Measurements from ENCODE around the gene ZFYVE9.

The ZFYVE9 gene

GRCh38 chr1:52264530-52265115 is 122.7 kb downstream of the ZFYVE9 start:
- Mint-ChIP-seq H3K36me3 (no peaks in the 10 kb centered on the region), H3K27ac (no peak overlapping the region), H3K4me1 (no peaks in the 10 kb centered on the region), H3K4me3 (no peak overlapping the region), H3K9me3 (peaks cover 2% of the 10 kb centered on the region), H3K27me3 (peaks cover 4% of the 10 kb centered on the region)
- ATAC-seq (ENCODE audit: low read depth) (no peak), DNase-seq (ENCODE audit: low spot score in 2 of 2) (no peak)

- DNase-seq (ENCODE audit: low spot score in 2 of 2) (no peak), ATAC-seq (ENCODE audit: low read depth) (no peak)
- Mint-ChIP-seq H3K27ac (no peak overlapping the region), H3K36me3 (peaks cover 2% of the 10 kb centered on the region), H3K9me3 (peaks cover 2% of the 10 kb centered on the region), H3K4me1 (no peaks in the 10 kb centered on the region), H3K27me3 (peaks cover 2% of the 10 kb centered on the region), H3K4me3 (no peak overlapping the region)
Measured at GRCh38 chr1:52266507-52266906, 124.6 kb downstream of the ZFYVE9 start.

- Mint-ChIP-seq H3K4me3 (no peak overlapping the region), H3K27me3 (no peaks in the 10 kb centered on the region), H3K36me3 (peaks cover 2% of the 10 kb centered on the region), H3K9me3 (no peaks in the 10 kb centered on the region), H3K4me1 (no peaks in the 10 kb centered on the region), H3K27ac (no peak overlapping the region)
- no peak for ATAC-seq (ENCODE audit: low read depth)
- no peak for DNase-seq (ENCODE audit: low spot score in 2 of 2)
Measured at GRCh38 chr1:52268372-52268771, 126.5 kb downstream of the ZFYVE9 start.

- no peak for DNase-seq (ENCODE audit: low spot score in 2 of 2)
- H3K4me1 Mint-ChIP-seq, result no peaks in the 10 kb centered on the region
- peaks cover 3% of the 10 kb centered on the region for H3K36me3 Mint-ChIP-seq
- H3K4me3 Mint-ChIP-seq, result no peak overlapping the region
- no peaks in the 10 kb centered on the region for H3K9me3 Mint-ChIP-seq
- no peak overlapping the region for H3K27ac Mint-ChIP-seq
- peaks cover 2% of the 10 kb centered on the region for H3K27me3 Mint-ChIP-seq
- ATAC-seq (ENCODE audit: low read depth), result no peak
Measured at GRCh38 chr1:52281518-52281917, 139.6 kb downstream of the ZFYVE9 start.

- ATAC-seq (ENCODE audit: low read depth) (no peak), DNase-seq (ENCODE audit: low spot score in 2 of 2) (no peak)
- no peaks in the 10 kb centered on the region for H3K4me1 Mint-ChIP-seq
- H3K27ac Mint-ChIP-seq, result no peak overlapping the region
- no peaks in the 10 kb centered on the region for H3K9me3 Mint-ChIP-seq
- peaks cover 3% of the 10 kb centered on the region for H3K36me3 Mint-ChIP-seq
- H3K4me3 Mint-ChIP-seq, result no peak overlapping the region
- H3K27me3 Mint-ChIP-seq, result peaks cover 2% of the 10 kb centered on the region
Measured at GRCh38 chr1:52288286-52288685, 146.4 kb downstream of the ZFYVE9 start.

- Mint-ChIP-seq H3K4me1 (no peaks in the 10 kb centered on the region), H3K9me3 (no peaks in the 10 kb centered on the region), H3K4me3 (no peak overlapping the region), H3K27ac (no peak overlapping the region), H3K27me3 (no peaks in the 10 kb centered on the region), H3K36me3 (no peaks in the 10 kb centered on the region)
- DNase-seq (ENCODE audit: low spot score in 2 of 2) (no peak), ATAC-seq (ENCODE audit: low read depth) (no peak)
Measured at GRCh38 chr1:52294580-52294979, 152.7 kb downstream of the ZFYVE9 start.

- Mint-ChIP-seq H3K9me3 (no peaks in the 10 kb centered on the region), H3K4me1 (no peaks in the 10 kb centered on the region), H3K27me3 (no peaks in the 10 kb centered on the region), H3K27ac (no peak overlapping the region), H3K36me3 (no peaks in the 10 kb centered on the region), H3K4me3 (no peak overlapping the region)
- ATAC-seq (ENCODE audit: low read depth) (peak; percentile 56), DNase-seq (ENCODE audit: low spot score in 2 of 2) (peak in 1 of 2 donors; percentile 16)
Measured at GRCh38 chr1:52296345-52296744, 154.5 kb downstream of the ZFYVE9 start.

- Mint-ChIP-seq H3K27me3 (peaks cover 6% of the 10 kb centered on the region), H3K4me3 (no peak overlapping the region), H3K9me3 (no peaks in the 10 kb centered on the region), H3K27ac (no peak overlapping the region), H3K4me1 (no peaks in the 10 kb centered on the region), H3K36me3 (peaks cover 3% of the 10 kb centered on the region)
- DNase-seq (ENCODE audit: low spot score in 2 of 2), result no peak
- no peak for ATAC-seq (ENCODE audit: low read depth)
Measured at GRCh38 chr1:52305417-52306226, 163.7 kb downstream of the ZFYVE9 start.

GRCh38 chr1:52306227-52307006 is 164.5 kb downstream of the ZFYVE9 start:
- Mint-ChIP-seq H3K36me3 (peaks cover 3% of the 10 kb centered on the region), H3K4me1 (no peaks in the 10 kb centered on the region), H3K9me3 (no peaks in the 10 kb centered on the region), H3K4me3 (no peak overlapping the region), H3K27ac (no peak overlapping the region), H3K27me3 (peaks cover 6% of the 10 kb centered on the region)
- DNase-seq (ENCODE audit: low spot score in 2 of 2) (no peak), ATAC-seq (ENCODE audit: low read depth) (no peak)

GRCh38 chr1:52321061-52321460 is 179.2 kb downstream of the ZFYVE9 start:
- H3K9me3 Mint-ChIP-seq, result no peaks in the 10 kb centered on the region
- peaks cover 1% of the 10 kb centered on the region for H3K27me3 Mint-ChIP-seq
- no peak overlapping the region for H3K27ac Mint-ChIP-seq
- H3K36me3 Mint-ChIP-seq, result no peaks in the 10 kb centered on the region
- ATAC-seq (ENCODE audit: low read depth) (no peak), DNase-seq (ENCODE audit: low spot score in 2 of 2) (no peak)
- H3K4me1 Mint-ChIP-seq, result no peaks in the 10 kb centered on the region
- no peak overlapping the region for H3K4me3 Mint-ChIP-seq

- no peaks in the 10 kb centered on the region for H3K9me3 Mint-ChIP-seq
- no peaks in the 10 kb centered on the region for H3K36me3 Mint-ChIP-seq
- H3K4me3 Mint-ChIP-seq, result no peak overlapping the region
- ATAC-seq (ENCODE audit: low read depth) (no peak), DNase-seq (ENCODE audit: low spot score in 2 of 2) (no peak)
- H3K27ac Mint-ChIP-seq, result no peak overlapping the region
- no peaks in the 10 kb centered on the region for H3K4me1 Mint-ChIP-seq
- H3K27me3 Mint-ChIP-seq, result no peaks in the 10 kb centered on the region
Measured at GRCh38 chr1:52323731-52324130, 181.8 kb downstream of the ZFYVE9 start.

GRCh38 chr1:52325786-52326185 is 183.9 kb downstream of the ZFYVE9 start:
- DNase-seq (ENCODE audit: low spot score in 2 of 2), result no peak
- H3K4me1 Mint-ChIP-seq, result no peaks in the 10 kb centered on the region
- H3K4me3 Mint-ChIP-seq, result no peak overlapping the region
- H3K27ac Mint-ChIP-seq, result no peak overlapping the region
- ATAC-seq (ENCODE audit: low read depth), result no peak
- no peaks in the 10 kb centered on the region for H3K27me3 Mint-ChIP-seq
- no peaks in the 10 kb centered on the region for H3K9me3 Mint-ChIP-seq
- H3K36me3 Mint-ChIP-seq, result no peaks in the 10 kb centered on the region

GRCh38 chr1:52328615-52329014 is 186.7 kb downstream of the ZFYVE9 start:
- H3K27ac Mint-ChIP-seq, result no peak overlapping the region

GRCh38 chr1:52332411-52332810 is 190.5 kb downstream of the ZFYVE9 start:
- no peak overlapping the region for H3K4me3 Mint-ChIP-seq
- H3K27ac Mint-ChIP-seq, result no peak overlapping the region
- H3K36me3 Mint-ChIP-seq, result peaks cover 4% of the 10 kb centered on the region
- no peaks in the 10 kb centered on the region for H3K27me3 Mint-ChIP-seq
- H3K9me3 Mint-ChIP-seq, result no peaks in the 10 kb centered on the region
- no peaks in the 10 kb centered on the region for H3K4me1 Mint-ChIP-seq
- DNase-seq (ENCODE audit: low spot score in 2 of 2), result no peak
- no peak for ATAC-seq (ENCODE audit: low read depth)

More at GRCh38 chr1:52328615-52329014, 186.7 kb downstream of the ZFYVE9 start:
- no peaks in the 10 kb centered on the region for H3K36me3 Mint-ChIP-seq
- ATAC-seq (ENCODE audit: low read depth) (no peak), DNase-seq (ENCODE audit: low spot score in 2 of 2) (no peak)
- H3K27me3 Mint-ChIP-seq, result no peaks in the 10 kb centered on the region
- H3K4me1 Mint-ChIP-seq, result no peaks in the 10 kb centered on the region
- no peaks in the 10 kb centered on the region for H3K9me3 Mint-ChIP-seq
- H3K4me3 Mint-ChIP-seq, result no peak overlapping the region
